Esophagus muscularis mucosa (tissue), 3 donors: ENCODE measurements around the gene CST1.
"Not testable (repeated sequence)": the region's sequence is repeated elsewhere in the genome, so short reads cannot be mapped to it uniquely, and the experiment has no call there.

Experiments used
- POLR2A ChIP-seq: fragments of 450-650 bp; IDR thresholded peaks from one replicate; pipeline ENCODE4 v1.6.1; 2017; ENCODE audit warnings: antibody characterized with exemption, moderate library complexity, mild to moderate bottlenecking, low read depth
- POLR2AphosphoS5 ChIP-seq, 2 donors: sonication (generic); formaldehyde crosslinking; IDR thresholded peaks; one replicate each; pipeline ENCODE4 v1.6.1; 2017; ENCODE audit warnings: antibody characterized with exemption in 2 of 2
- TF ChIP-seq, protein P1 (sequence below), 3 experiments: fragments of 200-600 bp in 2 of 3; fragments of 450-650 bp in 1 of 3; sonication (generic) in 2 of 3; IDR thresholded peaks; one replicate each; pipeline ENCODE4 v1.5.1; 2017 to 2019; ENCODE audit warnings: antibody characterized with exemption in 3 of 3, mild to moderate bottlenecking in 2 of 3, moderate library complexity in 1 of 3

DNA sequence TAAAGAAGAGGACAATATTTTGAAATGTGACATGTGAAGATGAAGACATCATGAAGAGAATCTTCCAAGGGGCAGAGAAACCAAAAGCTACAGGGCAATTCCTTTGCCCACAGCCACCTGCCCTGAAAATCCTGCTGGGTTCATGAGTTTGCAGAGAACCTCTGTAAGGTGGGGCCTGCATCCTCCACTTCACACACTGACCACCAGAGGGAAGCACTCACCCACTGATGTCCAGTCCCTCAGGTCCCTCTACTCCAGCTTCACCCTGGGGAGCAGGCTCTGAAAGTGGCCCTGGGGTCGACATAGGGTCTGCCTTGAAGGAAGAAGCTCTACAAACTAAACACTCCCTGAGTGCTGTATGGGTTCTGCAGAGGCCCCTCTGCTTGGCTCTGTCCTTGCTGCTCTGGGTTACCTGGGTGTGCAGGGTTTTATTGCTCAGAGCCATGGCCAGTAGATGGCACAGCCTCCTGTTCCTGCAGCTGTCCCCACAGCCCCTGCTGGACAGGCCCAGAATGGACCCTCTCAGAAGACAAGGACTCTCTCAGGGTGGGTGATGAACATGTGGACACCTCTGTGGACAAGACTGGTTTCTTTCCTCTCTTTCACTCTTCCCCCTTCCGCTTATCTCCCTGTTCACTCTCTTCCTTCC, 27.0 kb downstream of the CST1 start:
- TF ChIP-seq, protein P1, sequence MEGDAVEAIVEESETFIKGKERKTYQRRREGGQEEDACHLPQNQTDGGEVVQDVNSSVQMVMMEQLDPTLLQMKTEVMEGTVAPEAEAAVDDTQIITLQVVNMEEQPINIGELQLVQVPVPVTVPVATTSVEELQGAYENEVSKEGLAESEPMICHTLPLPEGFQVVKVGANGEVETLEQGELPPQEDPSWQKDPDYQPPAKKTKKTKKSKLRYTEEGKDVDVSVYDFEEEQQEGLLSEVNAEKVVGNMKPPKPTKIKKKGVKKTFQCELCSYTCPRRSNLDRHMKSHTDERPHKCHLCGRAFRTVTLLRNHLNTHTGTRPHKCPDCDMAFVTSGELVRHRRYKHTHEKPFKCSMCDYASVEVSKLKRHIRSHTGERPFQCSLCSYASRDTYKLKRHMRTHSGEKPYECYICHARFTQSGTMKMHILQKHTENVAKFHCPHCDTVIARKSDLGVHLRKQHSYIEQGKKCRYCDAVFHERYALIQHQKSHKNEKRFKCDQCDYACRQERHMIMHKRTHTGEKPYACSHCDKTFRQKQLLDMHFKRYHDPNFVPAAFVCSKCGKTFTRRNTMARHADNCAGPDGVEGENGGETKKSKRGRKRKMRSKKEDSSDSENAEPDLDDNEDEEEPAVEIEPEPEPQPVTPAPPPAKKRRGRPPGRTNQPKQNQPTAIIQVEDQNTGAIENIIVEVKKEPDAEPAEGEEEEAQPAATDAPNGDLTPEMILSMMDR (IDR thresholded peaks at IDR 0.05) = peak in 2 of 3 experiments; percentile 11 to 55
- TF ChIP-seq POLR2AphosphoS5 (IDR thresholded peaks at IDR 0.05); POLR2A: not testable (repeated sequence)
